GM20000 (cell line): ENCODE data around the gene HSPB6.

Experiments
- DNase-seq: peaks from one replicate; pipeline ENCODE4 v3.0.0; 2012; ENCODE audit warnings: low spot score
- CTCF ChIP-seq: IDR thresholded peaks from 2 replicates; pipeline ENCODE4 v1.5.1; 2012; ENCODE audit warnings: mild to moderate bottlenecking, control low read depth; ENCODE audit errors: extremely low read depth, missing control alignments

The HSPB6 gene

GRCh38 chr19:35745328-35746086 is 11.3 kb downstream of the HSPB6 start, which contains the start of the genes PSENEN and U2AF1L4:
PSENEN (plus strand) TSS chr19:35745651; CDS start chr19:35745931, 280 bp downstream.
U2AF1L4 (minus strand) TSS chr19:35745418; CDS start chr19:35745391, 27 bp downstream.
- no peak for TF ChIP-seq CTCF
- DNase-seq = peak; percentile 89

DNA sequence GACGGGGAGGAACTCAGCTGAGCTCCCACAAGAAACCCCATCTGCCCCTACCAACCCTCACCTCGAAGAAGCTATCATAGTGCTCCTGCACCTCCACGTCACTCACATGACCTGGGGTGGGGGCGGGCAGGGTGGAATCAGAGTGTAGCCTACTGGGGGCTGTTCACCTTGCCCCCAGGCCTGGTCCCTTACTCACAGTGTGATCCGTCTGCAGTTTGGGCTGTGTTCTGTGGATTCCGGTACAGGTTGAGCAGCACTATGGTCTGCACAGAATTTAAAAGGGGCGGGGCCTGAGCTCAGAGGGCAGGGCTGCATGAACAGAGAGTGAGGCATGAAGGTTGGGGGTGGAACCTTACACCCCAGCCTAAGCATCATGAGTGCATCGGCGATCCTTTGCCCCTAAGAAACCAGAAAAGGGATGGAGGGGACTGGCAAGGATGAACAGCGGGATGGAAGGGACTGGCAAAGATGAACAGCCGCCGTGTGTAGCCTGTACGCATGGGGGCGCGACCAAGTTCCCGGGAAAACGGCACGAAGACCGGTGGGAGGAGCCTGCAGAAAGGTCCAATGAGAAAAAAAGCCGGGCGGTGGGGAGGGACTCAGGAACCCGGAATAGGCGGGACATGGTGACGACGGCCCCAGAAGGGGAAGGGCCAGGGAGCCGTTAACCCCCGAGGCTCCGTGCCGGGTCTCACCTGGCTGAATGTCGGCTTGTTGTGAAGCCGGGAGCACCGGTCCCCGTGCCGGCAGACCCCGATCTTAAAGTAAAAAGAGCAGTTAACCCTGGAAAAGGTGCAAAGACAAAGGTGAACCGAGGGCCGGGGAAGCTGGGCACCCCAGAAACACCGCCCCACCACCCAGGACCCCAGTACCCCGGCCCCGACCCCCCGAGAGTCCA is 12.2 kb downstream of the HSPB6 start:
- no peak for TF ChIP-seq CTCF
- DNase-seq = peak; percentile 79

- no peak for TF ChIP-seq CTCF
- no peak for DNase-seq
Observed at GRCh38 chr19:35743640-35744429, 13.0 kb downstream of the HSPB6 start.

GRCh38 chr19:35742121-35742724 is 14.6 kb downstream of the HSPB6 start, which contains the start of gene IGFLR1:
IGFLR1 (minus strand) TSS chr19:35742452; CDS start chr19:35741180, 1,272 bp downstream.
- TF ChIP-seq CTCF = no peak
- peak; percentile 74 for DNase-seq

- DNase-seq = no peak
- TF ChIP-seq CTCF = no peak
Observed at GRCh38 chr19:35741203-35741515, 15.7 kb downstream of the HSPB6 start.

DNA sequence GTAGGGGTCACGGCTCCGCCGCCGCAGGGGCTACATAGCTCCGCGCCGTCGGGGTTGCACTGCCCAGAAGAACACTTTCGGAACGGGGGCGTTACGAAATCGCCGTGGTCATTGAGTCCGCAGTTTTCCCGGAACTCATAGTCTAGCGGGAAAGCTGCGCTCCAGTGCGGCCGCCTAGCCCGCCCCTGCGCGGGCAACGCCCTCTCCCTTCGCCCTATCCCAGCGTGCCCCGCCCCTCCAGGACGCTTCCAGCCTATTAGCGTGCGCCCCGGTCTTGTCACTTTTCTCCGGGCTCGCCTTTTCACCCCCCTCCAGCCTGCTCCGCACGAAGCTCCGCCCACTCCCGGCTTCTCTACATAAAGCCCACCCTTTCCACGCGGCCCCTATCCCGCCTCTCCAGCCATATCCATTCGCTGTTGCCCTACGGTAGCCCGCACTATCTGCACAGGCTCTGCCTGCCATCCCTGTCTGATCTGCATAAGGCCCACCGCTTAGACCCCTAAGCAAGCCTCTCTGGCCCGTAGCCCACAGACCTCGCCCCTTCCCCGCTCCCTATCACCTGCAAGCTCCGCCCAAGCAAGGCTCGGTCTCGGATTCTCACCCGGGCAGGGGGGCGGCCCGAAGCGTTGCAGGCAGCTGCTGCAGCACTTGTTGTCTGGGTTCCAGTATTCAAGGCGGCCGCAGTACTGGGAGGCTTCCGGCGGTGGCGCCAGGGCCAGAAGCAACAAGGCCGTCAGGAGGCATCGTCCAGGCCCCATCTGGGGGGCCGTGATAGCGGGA is 16.2 kb downstream of the HSPB6 start:
- TF ChIP-seq CTCF = peak; percentile 3

More for the DNA sequence above, 16.2 kb downstream of the HSPB6 start:
- DNase-seq = peak; percentile 98
